ENCODE data around the gene EFCAB6.

EFCAB6 gene

DNA sequence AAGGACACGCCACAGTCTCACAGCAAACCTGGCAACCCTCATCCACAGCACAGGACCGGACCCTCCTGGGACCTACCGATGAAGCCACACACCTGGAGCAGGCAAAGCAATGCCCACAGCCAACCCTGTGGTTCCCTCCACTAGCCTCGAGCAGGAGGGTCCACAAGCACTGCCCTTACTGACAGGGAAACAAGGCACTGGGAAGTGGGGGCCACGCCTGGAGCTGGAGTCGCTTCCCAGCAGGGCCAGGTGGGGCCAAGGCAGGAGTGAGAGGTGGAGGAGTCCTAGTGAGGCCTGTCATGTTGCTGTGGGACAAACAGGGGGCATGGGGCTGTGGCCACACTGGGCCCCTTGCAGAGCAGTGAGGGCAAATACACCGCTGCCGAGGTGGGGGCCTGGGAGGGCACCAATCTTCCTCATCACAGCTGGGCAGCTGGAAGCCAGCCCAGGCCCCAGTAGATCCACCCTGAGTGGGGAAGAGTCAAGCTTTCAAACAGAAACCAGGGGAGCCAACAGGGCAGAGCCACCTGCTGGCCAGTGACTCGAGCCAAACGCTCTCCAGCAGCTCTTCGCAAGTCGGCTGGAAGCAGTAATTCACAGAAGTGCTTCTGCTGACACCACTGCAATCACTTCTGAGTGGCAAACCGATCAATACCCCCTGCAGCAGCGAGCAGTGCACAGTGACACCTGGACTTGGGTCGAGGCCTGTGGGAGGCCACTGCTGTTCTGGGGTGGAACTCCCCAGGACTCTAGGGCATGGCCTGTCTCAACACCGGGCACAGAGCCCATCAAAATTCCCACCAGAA, 36.5 kb upstream of the EFCAB6 start:
- DNase-seq (ENCODE audit: low read depth in 2 of 2), result no peak

DNA sequence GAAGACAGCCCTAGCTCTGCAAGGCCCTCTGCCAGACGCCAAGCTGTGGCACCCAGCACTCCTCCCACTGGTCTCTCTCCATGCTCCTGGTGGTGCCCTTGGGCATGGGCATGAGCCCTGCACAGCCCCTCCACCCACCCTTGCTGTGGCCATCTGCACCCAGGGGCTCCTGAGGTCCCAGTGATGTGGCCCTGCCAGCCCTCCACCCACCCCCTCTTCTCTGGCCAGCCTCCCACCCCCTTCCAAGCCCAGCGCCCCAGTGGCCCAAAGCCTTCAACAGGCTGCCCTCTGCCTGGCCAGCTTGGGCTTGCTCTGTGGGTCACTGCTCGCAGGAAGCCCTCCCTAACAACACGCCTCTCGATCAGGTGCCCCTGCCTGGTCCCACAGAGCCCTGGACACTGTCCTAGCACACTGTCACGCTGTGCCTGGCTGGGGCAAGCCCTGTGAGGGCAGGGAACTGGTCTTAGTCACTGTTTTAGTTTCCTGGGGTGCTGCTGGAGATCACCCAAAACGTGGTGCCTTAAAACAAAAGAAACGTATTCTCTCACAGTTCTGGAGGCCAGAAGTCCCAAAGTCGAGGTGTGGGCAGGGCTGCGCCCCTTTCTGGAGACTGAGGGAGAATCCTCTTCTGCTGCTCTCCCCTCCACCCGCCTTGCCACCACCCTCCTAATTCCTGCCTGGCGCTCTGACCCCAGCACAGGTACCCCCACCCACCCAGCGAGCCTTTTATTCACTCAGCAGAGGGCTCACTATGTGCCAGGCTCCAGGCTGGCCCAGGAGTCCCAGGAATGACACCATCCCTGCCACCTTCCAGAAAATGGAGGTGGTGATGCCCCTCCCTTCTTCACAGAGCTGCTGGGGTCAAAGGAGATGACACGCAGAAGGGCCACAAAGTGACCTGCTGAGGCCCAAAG, 35.5 kb upstream of the EFCAB6 start:
- no peak for DNase-seq (ENCODE audit: low read depth in 2 of 2)

DNA sequence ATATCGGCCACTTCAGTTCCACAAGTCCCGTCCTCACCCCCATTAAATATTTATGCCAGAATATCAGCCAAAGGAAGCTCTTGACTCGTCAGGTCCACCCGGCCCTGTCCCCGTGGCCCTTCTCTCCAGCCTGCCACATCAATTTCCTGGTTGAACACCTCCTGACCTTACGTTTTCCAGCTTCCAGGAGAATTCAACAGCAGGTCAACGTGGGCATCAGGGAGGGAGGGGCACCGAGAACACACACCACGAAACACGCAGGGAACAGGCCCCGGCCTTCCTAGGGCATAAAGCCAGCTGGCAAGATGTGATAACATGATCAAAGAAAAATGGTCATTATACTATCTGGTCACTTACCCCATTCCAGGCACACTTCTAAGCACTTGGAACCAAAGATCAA, 34.9 kb upstream of the EFCAB6 start:
- no peak for DNase-seq (ENCODE audit: low read depth in 2 of 2)

DNA sequence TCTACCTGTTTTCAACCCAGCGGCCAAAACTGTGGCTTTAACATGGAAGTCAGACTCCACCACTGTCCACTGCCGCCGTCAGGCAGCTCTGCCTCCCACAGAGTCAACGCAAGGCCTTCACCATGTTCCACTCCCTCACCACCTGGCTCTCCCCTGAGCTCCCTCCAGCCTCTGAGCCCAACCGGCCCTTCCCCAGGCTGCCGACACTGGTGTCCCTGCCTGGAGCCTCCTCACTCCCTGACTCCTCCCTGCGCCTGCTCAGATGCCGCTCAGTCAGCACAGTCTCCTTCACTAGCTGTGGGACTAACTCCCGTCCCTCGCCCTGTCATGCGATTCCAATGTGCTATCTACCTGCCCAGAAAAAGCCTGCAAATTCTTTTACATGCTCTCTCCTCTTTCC, 33.9 kb upstream of the EFCAB6 start:
- DNase-seq (ENCODE audit: low read depth in 2 of 2), result no peak

DNA sequence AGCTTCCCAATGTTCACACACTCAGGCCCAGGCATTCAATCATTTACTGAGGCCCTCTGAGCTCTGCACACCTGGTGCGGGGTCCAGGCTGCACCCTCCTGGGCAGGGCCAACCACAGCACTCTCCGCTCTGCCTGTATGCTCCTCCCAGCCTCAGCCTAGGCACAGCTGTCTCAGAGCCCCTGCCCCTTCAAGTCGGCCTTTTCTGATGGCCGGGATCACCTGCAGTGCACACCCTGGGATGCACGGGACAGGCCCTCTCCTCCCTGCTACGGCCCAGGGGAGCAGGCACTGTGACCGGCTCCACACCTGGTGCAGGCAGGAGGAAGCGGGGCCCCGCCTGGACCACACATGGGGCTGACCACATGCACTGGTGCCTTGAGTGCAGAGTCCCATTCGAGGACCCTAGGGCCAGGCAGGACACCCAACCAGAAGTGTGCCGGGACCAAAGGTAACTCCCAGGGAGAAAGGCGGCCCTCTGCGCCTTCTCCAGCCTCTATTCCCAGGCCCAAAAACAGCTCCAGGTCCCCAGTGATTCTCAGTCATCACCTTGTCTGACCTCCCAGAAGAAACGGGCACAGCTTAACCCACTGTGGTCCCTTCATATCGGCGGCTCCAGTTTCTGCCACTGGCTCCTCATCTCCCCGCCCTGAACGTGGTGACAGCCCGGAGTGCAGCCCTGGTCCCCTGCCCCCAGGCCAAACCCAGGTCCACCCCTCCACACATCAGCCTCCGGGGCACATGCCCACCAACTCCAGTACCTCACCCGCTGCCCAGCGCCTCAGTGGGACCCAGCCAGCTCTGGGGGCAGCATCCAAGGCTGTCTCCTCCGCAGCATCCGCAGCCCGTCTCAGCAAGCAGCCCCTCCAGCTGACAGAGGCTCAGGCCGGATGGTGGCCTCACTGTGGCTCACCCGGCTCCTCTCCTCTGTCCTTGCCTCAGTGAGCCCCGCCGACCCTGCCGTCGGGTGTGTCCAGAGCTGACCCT, 32.7 kb upstream of the EFCAB6 start:
- no peak for DNase-seq (ENCODE audit: low read depth in 2 of 2)

DNA sequence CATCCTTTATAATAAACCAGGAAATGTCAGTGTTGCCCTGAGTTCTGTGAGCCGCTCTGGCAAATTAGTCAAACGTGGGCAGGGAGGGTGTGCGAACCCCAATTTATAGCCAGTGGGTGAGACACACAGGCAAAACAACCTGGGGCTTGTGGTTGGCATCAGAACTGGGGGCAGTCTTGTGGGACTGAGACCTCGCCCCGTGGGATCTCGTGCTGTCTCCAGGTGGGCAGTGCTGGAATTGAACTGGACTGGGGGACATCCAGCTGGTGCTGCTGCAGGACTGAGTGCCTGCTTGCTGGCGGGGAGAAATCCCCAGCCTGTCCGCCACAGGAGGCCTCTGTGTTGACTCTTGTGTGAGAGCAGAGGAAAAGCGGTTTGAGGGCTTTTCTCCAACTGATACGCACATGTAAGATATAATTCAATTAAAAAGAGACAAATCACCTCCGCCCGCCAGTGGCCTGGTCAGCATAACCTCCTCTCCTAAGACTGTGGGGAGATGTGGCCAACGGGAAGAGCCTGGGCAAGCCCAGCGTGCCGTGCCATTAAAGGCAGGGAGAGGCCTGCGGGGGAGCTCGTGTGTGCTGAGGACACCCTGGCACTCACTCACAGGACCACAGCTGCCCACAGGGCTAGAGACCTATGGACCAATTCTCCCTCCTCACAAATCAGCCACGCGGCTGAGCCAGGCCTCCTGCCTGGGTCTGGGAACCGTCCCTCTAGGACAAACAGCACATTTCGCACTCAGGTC, 31.9 kb upstream of the EFCAB6 start:
- no peak for DNase-seq (ENCODE audit: low read depth in 2 of 2)

DNA sequence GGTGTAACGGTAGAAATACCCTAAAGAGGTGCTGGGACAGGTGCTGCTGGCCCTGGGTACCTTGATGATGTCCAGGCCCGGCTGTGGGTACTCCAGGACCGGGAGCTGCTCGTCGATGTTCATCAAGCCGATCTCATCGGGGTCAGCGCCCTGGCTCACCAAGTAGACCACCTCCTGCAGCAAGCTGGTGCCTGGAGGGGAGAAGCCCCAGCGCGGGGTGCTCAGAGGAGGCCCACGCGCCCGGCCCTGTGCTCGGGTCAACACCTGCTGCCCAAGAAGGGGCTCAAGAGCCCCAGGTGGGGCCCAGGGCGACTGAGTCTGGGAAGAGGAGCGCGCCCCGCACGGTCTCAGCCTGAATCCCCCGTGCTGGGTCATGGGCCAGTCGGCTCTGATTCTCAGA, 29.6 kb upstream of the EFCAB6 start:
- DNase-seq (ENCODE audit: low read depth in 2 of 2), result no peak

DNA sequence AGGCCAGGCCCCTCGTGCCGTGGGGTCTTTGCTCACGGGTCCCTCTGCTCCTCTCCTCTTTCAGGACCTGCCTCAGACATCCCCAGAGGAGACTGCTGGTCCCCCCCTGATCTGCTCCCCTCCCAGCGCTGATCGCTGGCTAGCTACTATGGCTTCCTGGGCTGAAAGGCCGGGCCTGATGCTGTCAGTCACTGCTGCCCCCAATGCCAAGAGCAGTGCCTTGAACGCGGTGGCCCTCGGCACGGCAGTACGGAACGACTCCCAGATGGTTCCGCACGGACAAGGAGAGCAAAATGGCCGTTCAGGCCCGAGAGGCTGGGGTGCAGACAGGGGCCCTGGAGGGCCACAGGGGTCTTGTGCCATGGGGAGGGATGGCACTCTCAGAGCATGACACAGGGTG, 28.7 kb upstream of the EFCAB6 start:
- DNase-seq (ENCODE audit: low read depth in 2 of 2), result no peak

DNA sequence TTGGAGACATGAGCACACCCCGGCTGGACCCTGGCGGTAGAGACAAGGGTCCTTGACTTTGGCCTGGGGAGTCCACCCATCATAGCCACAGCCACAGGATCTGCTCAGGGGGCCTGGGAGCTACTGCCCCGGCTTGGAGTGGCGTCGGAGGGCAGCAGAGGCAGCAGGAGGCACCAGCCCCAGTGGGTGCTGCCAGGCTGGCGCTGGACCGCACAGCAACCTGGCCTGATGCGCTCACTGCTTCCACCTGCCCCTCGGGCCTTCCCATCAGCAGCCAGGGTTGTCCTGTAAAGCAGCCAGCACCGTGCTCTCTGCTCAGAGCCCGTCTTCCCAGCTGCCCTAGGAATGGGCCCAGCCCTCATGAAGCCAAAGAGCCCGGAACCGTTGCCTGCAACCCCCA, 28.3 kb upstream of the EFCAB6 start:
- DNase-seq (ENCODE audit: low read depth in 2 of 2), result no peak

DNA sequence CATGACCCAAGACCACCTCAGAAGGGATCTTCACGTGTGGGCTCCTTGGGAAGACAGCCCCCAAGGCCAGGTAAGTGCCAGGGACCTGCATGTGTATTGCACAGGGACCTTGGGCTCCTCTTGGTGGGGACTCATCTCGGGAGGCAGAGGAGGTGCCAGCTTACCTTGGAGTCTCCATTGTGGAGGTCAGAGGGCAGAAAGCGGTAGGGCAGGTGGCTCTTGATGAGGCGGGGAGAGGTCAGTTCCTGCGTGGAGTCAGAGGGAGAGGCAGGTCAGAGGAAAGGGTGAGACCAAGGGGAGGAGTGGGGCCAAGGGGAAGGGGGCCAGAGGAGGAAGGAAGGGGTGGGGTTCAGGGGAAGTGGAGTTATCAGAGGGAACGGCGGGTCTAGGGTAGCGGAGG, 27.7 kb upstream of the EFCAB6 start:
- no peak for DNase-seq (ENCODE audit: low read depth in 2 of 2)

DNA sequence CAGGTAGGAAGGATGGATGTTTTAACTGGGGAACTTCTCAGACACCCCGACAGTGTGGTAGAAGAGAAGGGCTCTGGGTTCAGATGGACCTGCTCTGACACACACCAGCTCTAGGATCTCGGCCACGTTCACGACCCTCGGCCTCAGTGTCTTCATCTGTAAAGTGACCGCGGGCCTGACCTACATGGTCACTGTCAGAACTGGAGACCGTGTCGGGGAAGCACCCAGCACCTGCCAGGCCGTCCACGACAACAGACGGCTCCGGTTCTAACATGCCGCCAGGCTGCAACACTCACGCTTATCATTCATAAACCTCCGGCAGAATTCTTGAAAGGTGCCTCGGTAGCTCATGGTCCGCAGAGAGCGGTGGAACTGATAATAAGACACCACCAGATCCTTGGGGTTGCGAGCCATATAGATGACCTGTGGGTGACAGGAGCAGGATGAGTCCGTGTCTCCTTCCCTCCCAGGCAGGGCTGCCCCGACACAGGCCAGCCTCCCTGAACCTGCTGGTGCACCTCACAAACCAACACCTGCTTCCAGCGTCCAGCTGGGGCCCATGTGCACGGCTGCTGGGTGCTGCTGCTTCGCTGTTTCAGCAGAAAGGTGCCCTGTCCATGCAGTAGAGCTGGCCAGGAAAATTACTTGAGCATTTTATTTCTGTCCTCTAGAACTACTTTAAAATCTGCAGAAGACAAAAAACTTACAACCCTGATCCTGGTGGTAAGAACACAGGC, 26.6 kb upstream of the EFCAB6 start:
- no peak for DNase-seq (ENCODE audit: low read depth in 2 of 2)

DNA sequence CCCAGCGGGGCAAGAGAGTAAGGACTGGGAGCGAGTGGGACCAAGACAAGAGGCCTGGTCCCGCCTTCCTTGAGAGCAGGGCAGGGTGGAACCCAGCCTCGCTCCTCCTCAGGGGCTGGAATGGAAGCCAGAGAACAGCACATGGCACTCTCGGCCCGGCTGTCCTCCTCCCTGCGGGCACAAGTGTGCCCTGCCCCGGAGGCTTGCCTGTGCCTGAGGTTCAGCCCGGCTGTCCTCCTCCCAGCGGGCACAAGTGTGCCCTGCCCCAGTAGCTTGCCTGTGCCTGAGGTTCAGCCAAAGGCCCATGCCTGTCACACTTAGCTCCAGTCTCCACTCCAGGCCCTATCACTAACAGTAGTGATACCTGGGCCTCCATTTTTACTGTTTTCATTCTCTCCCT, 26.1 kb upstream of the EFCAB6 start:
- DNase-seq (ENCODE audit: low read depth in 2 of 2), result no peak

DNA sequence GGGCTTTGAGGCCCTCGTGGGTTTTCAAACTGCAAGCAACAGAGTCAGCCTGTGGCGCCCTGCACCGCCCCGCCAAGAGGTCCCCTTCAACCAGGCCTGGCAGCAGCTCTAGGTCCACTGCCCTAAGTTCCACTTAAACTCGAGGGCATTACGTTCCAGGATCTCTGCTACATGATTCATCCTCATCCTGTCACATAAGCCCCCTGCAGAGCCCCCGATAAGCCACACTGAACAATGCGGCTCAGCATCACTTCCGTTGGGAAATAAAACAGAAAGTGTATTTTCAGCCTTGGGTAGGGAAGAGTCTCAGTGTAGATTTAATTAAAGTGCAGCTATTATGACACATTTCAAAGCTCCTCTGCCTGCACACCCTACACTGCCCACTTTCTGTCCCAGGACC, 25.6 kb upstream of the EFCAB6 start:
- DNase-seq (ENCODE audit: low read depth in 2 of 2), result no peak

DNA sequence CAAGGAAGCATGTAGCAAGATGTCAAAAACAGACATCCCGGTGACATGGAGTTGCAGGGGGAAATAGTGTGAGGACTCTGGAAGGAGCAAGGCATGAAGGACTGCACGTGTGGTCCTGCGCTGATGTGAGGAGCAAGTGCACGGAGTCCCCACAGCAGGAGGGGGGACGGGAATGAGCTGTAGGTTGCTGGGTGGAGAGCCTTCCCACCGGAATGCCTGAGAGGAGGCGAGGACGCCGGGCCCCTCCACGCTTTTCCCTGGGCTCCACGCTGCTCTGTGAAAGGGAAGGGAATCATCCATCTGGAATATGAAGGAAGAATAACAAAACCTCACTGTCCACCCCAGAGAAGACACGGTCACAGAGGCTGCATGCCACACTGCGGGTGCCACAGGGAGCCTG, 23.6 kb upstream of the EFCAB6 start:
- DNase-seq (ENCODE audit: low read depth in 2 of 2), result no peak

DNA sequence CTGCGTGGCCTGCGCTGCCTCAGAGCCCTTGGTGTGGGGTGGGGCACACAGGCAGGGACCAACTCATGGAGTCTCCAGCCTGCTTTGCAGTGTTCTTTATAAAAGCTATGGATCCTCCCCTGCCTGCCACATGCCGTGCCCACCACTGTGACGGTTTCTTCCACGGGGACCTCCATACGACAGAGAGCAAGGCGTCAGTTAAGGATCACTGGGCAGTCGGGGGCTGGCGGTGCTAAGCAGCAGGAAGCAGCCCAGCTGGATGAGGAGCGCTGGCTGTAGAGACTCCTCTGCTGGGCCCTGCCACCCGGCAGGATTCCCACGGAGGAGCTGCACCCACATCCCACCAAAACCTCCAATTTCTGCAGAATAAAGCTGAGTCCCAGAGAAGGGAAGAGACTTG, 23.1 kb upstream of the EFCAB6 start:
- DNase-seq (ENCODE audit: low read depth in 2 of 2), result no peak

DNA sequence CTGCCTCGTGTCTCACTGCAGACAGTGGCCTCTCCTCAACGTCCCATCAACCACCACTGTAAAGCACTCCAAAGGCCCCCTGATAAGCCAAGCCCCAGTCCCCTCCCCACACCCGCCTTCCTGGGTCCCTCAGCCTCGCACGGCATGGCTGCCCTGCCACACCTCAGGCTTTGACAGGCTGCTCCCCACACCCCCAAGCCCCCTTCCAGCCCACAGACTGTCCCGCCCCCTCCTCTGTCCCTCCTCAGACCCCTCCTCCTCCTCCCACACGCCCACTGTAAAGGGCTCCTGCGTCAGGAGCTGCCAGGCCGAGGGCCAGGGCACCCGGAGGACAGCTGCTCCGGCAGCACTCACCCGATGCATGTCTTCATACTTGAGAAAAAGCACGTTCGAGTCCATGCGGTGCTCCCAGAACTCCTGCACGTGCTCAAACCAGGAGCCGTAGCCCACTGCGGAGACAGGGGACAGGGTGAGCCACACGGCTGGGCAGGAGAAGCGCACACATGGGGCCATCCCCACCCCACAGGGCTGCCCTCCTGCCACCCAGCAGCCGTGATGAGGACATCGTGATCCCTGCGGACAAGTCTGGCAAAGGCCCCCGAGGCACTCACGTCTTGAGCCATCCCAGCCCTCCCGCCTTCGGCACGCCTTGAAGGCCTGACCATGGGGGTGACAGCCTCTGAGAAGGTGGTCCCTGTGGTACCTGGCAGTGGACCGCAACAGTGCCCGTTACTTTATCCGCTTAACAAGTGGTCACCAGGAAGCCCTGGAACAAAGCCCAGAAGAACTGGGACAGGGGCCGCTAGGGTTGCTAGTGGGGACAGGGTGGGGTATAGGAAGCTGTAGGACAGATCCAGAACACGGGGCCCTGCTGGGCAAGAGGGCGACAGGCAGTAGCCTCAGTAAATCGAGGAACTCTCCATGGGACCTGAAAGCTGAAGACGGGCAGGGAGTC, 21.5 kb upstream of the EFCAB6 start:
- no peak for DNase-seq (ENCODE audit: low read depth in 2 of 2)

DNA sequence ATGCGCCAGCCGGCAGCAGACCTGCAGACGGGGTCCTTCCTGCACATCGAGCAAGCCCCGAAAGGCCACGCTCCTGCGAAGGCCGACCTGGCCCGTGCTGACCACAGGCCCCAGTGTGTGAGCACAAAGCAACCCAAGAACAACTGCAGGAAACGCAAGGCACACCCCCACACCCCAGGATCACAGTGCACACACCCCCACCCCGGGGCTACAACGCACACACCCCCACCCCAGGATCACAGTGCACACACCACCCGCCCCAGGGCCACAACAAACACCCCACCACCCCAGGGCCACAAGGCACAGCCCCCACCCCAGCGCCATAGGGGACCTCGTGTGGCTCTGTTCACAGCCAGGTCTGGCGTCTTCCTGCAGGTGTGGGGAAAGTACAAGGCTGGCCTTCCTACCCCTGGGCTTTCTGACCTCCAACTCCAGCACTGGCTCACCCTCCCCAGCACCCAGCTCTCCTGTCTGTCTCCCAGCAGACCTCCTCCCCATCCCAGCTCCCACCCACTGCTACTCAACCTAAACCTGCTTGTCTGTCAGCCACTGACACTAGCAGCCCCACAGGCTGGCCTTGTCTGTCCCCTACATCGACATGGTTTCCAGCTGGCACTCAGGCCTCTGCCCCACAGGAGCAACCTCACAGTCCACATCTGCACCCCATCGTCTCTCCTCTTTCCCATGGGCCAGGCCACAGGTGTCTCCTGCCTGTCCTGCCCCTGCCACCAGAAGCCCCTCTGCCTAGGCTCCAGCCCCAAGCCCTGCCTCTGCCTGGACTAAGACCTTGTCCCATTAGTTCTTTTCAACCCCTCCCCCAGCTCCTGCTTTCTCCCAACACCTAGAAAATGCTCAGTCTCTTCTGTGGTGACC, 20.5 kb upstream of the EFCAB6 start:
- DNase-seq (ENCODE audit: low read depth in 2 of 2), result no peak

Measured in stimulated activated CD8-positive, alpha-beta memory T cell treated with anti-CD3 and anti-CD28 coated beads, Interleukin-15, amount 100 ng/mL, for 48 hours (primary cell).